Upper lobe of right lung (tissue), 1 donor: ENCODE results near the gene TMEM220. TPM values are rescaled to one million over a fixed set of nuclear protein-coding genes. Genes with fewer than 3 reads are reported as not detected.

ENCODE experiments used
- total RNA-seq: library from RNA; stranded (reverse); fragmentation: NEBNext Ultra II Directional; extraction: Animal tissue kit (Norgen Biotek cat#: 25700); gene quantifications from one replicate; pipeline ENCODE4 v1.2.1, GENCODE V29; 2021
- donor health status: DM: no; HTN: yes; CAD: no; lungs with severe emphysema.

TMEM220 gene
- total RNA-seq, 1 donor from 2014 or later = 10.5 TPM

Other genes starting within 250 kb of the TMEM220 start
- 0.81 TPM for gene MYH1, start 211.5 kb downstream of the TMEM220 start, total RNA-seq
- 1.0 TPM for gene MYH2, start 180.4 kb downstream of the TMEM220 start, total RNA-seq
- gene MYH3, start 72.7 kb downstream of the TMEM220 start, total RNA-seq = 2.8 TPM
- gene SCO1, start 32.5 kb downstream of the TMEM220 start, total RNA-seq = 25.4 TPM
- 8.2 TPM for gene ADPRM, start 32.4 kb downstream of the TMEM220 start, total RNA-seq
- gene TMEM238L, start 74.1 kb upstream of the TMEM220 start, total RNA-seq = not detected
- not detected for gene PIRT, start 108.1 kb upstream of the TMEM220 start, total RNA-seq